HepG2 (cell line): ENCODE results near the gene UBR1.

Experiments used
- AHR ChIP-seq: IDR thresholded peaks from 2 replicates; pipeline ENCODE4 v1.6.1; 2018; ENCODE audit warnings: missing genetic modification reagents, missing compliant biosample characterization
- GABPB1 ChIP-seq: IDR thresholded peaks from 2 replicates; pipeline ENCODE4 v1.6.1; 2016; ENCODE audit warnings: mild to moderate bottlenecking, missing genetic modification reagents, moderate library complexity, missing compliant biosample characterization
- GTF2F1 ChIP-seq: fragments of 150-350 bp; IDR thresholded peaks from 2 replicates; pipeline ENCODE4 v1.6.1; 2014; ENCODE audit warnings: low read length
- HHEX ChIP-seq: IDR thresholded peaks from 2 replicates; pipeline ENCODE4 v1.6.1; 2016; ENCODE audit warnings: control low read depth
- RAD21 ChIP-seq: fragments of 450-650 bp; formaldehyde crosslinking; IDR thresholded peaks from 2 replicates; pipeline ENCODE4 v1.5.0; 2020; ENCODE audit warnings: mild to moderate bottlenecking
- SIN3A ChIP-seq: IDR thresholded peaks from 2 replicates; pipeline ENCODE4 v1.6.1; 2011; ENCODE audit warnings: low read depth, mild to moderate bottlenecking, control low read depth, low read length, borderline replicate concordance
- SMC3 ChIP-seq: IDR thresholded peaks from 2 replicates; pipeline ENCODE4 v1.6.1; 2011; ENCODE audit warnings: low read length, improper control_type of control experiment
- SP1 ChIP-seq, 2 experiments: fragments of 450-650 bp in 1 of 2; sonication (generic) in 1 of 2; formaldehyde crosslinking in 1 of 2; IDR thresholded peaks; 2 replicates each; pipeline versions ENCODE4 v1.4.0 to v1.6.1; 2016 to 2020; ENCODE audit warnings: missing genetic modification reagents in 1 of 2
- SRSF1 ChIP-seq: fragments of 200-400 bp; formaldehyde crosslinking; optimal IDR thresholded peaks from 2 replicates; pipeline ENCODE3; 2017; ENCODE audit warnings: mild to moderate bottlenecking, low read depth, low read length, moderate library complexity
- TIGD3 ChIP-seq: sonication (generic); formaldehyde crosslinking; IDR thresholded peaks from 2 replicates; pipeline ENCODE4 v1.5.1; 2020; ENCODE audit warnings: mild to moderate bottlenecking, missing genetic modification reagents, borderline replicate concordance
- TF ChIP-seq, protein P1 (sequence below), 2 experiments: IDR thresholded peaks; 2 replicates each; pipeline ENCODE4 v1.6.1; 2011 to 2012; ENCODE audit warnings: low read length in 2 of 2, borderline replicate concordance in 1 of 2, low read depth in 1 of 2, mild to moderate bottlenecking in 1 of 2, moderate library complexity in 1 of 2

- TF ChIP-seq SMC3 (no peak), RAD21 (CRISPR knock-in tag) (no peak), GTF2F1 (no peak), SIN3A (no peak), HHEX (CRISPR knock-in tag) (no peak), SRSF1 (no peak), SP1 (IDR thresholded peaks at IDR 0.05) (no peak), SP1 (CRISPR knock-in tag; IDR thresholded peaks at IDR 0.05) (no peak), AHR (no peak), GABPB1 (CRISPR knock-in tag) (no peak), TIGD3 (no peak)
- TF ChIP-seq, protein P1, sequence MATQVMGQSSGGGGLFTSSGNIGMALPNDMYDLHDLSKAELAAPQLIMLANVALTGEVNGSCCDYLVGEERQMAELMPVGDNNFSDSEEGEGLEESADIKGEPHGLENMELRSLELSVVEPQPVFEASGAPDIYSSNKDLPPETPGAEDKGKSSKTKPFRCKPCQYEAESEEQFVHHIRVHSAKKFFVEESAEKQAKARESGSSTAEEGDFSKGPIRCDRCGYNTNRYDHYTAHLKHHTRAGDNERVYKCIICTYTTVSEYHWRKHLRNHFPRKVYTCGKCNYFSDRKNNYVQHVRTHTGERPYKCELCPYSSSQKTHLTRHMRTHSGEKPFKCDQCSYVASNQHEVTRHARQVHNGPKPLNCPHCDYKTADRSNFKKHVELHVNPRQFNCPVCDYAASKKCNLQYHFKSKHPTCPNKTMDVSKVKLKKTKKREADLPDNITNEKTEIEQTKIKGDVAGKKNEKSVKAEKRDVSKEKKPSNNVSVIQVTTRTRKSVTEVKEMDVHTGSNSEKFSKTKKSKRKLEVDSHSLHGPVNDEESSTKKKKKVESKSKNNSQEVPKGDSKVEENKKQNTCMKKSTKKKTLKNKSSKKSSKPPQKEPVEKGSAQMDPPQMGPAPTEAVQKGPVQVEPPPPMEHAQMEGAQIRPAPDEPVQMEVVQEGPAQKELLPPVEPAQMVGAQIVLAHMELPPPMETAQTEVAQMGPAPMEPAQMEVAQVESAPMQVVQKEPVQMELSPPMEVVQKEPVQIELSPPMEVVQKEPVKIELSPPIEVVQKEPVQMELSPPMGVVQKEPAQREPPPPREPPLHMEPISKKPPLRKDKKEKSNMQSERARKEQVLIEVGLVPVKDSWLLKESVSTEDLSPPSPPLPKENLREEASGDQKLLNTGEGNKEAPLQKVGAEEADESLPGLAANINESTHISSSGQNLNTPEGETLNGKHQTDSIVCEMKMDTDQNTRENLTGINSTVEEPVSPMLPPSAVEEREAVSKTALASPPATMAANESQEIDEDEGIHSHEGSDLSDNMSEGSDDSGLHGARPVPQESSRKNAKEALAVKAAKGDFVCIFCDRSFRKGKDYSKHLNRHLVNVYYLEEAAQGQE (IDR thresholded peaks at IDR 0.05; ENCODE audit: borderline replicate concordance in 1 of 2, low read depth in 1 of 2, low read length in 2 of 2): no peak
Observed at GRCh38 chr15:43103907-43104306, 1.9 kb downstream of the UBR1 start.
